Esophagus muscularis mucosa (tissue), 4 donors: ENCODE data around the gene TBC1D5. TPM values are rescaled to one million over a fixed set of nuclear protein-coding genes. Genes with fewer than 3 reads are reported as not detected.

Experiments
- DNase-seq: peaks from one replicate; pipeline ENCODE4 v3.0.0-alpha.2; 2017; ENCODE audit errors: extremely low spot score
- H3K27ac ChIP-seq, 4 donors: fragments of 200-600 bp; sonication (generic); replicated peaks in 1 of 4; 1 replicate in 3 of 4; 2 replicates in 1 of 4; pipeline ENCODE4 v1.5.1; 2016 to 2019; ENCODE audit warnings: mild to moderate bottlenecking in 1 of 4
- H3K27me3 ChIP-seq, 4 donors: fragments of 200-600 bp; sonication (generic); one replicate each; pipeline versions ENCODE4 v1.5.1 to v1.6.0; 2016 to 2019
- H3K36me3 ChIP-seq, 4 donors: fragments of 200-600 bp; sonication (generic); one replicate each; pipeline ENCODE4 v1.5.1; 2016 to 2019
- H3K4me1 ChIP-seq, 4 donors: fragments of 200-600 bp; sonication (generic); one replicate each; pipeline ENCODE4 v1.5.1; 2016 to 2019
- H3K4me3 ChIP-seq, 4 donors: fragments of 200-600 bp; sonication (generic); 1 replicate in 2 of 4; 2 replicates in 2 of 4; pipeline ENCODE4 v1.5.1; 2016 to 2019; ENCODE audit warnings: mild to moderate bottlenecking in 4 of 4, moderate library complexity in 1 of 4
- H3K9me3 ChIP-seq, 4 donors: fragments of 200-600 bp; sonication (generic); 1 replicate in 3 of 4; 2 replicates in 1 of 4; pipeline ENCODE4 v1.5.1; 2016 to 2019
- CTCF ChIP-seq, 3 experiments: fragments of 200-600 bp in 2 of 3; fragments of 450-650 bp in 1 of 3; sonication (generic) in 2 of 3; IDR thresholded peaks; one replicate each; pipeline ENCODE4 v1.5.1; 2017 to 2019; ENCODE audit warnings: antibody characterized with exemption in 3 of 3, mild to moderate bottlenecking in 2 of 3, moderate library complexity in 1 of 3
- EP300 ChIP-seq: sonication (generic); formaldehyde crosslinking; IDR thresholded peaks from one replicate; pipeline ENCODE4 v1.6.1; 2017; ENCODE audit warnings: antibody characterized with exemption
- POLR2A ChIP-seq: fragments of 450-650 bp; IDR thresholded peaks from one replicate; pipeline ENCODE4 v1.6.1; 2017; ENCODE audit warnings: antibody characterized with exemption, moderate library complexity, mild to moderate bottlenecking, low read depth
- POLR2AphosphoS5 ChIP-seq, 2 donors: sonication (generic); formaldehyde crosslinking; IDR thresholded peaks; one replicate each; pipeline ENCODE4 v1.6.1; 2017; ENCODE audit warnings: antibody characterized with exemption in 2 of 2
- WGBS: methylation state at CpG from one replicate; pipeline ENCODE4 v1.1.5; 2018; 5-methylcytosine and 5-hydroxymethylcytosine counted together
- intact Hi-C: fragments of 100-400 bp; cut with DNase I; formaldehyde crosslinking; loops from one replicate; pipeline ENCODE4 v1.15.1; 2023
- total RNA-seq, 4 donors: library from RNA; depleted of rRNA; stranded (reverse); fragments of >200 nt; gene quantifications; one replicate each; pipeline versions ENCODE4 v1.1.0 to v1.2.1, GENCODE V29; 2016

Gene TBC1D5
- total RNA-seq, 4 donors from 2014 or later: 54.0 to 83.1 (median 63.6) TPM

- Histone ChIP-seq H3K4me1 (peaks cover 0 to 9% (median 0%) of the 10 kb centered on the region in 4 donors), H3K27me3 (no peaks in the 10 kb centered on the region), H3K9me3 (peaks cover 0 to 10% (median 0%) of the 10 kb centered on the region in 4 donors), H3K36me3 (peaks cover 31 to 96% (median 66%) of the 10 kb centered on the region in 4 donors), H3K4me3 (no peak overlapping the region), H3K27ac (no peak overlapping the region)
- DNase-seq: no peak
- no peak for TF ChIP-seq EP300
- TF ChIP-seq CTCF (IDR thresholded peaks at IDR 0.05): no peak
- TF ChIP-seq POLR2A: no peak
- TF ChIP-seq POLR2AphosphoS5 (IDR thresholded peaks at IDR 0.05): no peak
- intact Hi-C loops: no loop called here
- WGBS: 91% methylated on average over 5 of the region's 8 CpGs
Observed at GRCh38 chr3:17158941-17159682, 583.3 kb downstream of the TBC1D5 start.

DNA sequence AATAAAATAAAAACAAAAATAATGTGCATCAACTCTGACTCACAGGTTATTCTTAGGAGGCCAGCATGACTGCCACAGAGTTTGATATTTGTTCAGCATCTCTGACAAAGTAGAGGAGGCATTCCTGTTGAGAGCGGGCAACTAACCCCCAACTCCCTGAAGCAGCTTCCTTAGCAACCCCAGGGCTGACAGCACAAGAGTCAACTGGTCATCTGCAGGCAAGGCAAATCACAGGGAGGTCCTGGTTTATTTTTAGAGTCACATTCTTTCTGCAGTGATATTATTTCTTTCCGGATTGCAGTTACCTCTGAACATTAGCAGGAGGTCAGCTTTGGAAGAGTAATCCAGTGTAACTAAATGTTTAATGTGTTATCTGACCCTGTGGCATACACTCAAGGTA lies 584.7 kb downstream of the TBC1D5 start:
- Histone ChIP-seq H3K9me3 (peaks cover 0 to 24% (median 11%) of the 10 kb centered on the region in 4 donors), H3K27me3 (no peaks in the 10 kb centered on the region), H3K4me1 (peaks cover 0 to 9% (median 0%) of the 10 kb centered on the region in 4 donors), H3K36me3 (peaks cover 41 to 96% (median 66%) of the 10 kb centered on the region in 4 donors), H3K4me3 (no peak overlapping the region), H3K27ac (no peak overlapping the region)
- WGBS: 50% methylated on average over 2 of the region's 2 CpGs
- TF ChIP-seq POLR2A (no peak), POLR2AphosphoS5 (IDR thresholded peaks at IDR 0.05) (no peak), EP300 (no peak), CTCF (IDR thresholded peaks at IDR 0.05) (no peak)
- intact Hi-C loops: no loop called here
- DNase-seq: no peak

DNA sequence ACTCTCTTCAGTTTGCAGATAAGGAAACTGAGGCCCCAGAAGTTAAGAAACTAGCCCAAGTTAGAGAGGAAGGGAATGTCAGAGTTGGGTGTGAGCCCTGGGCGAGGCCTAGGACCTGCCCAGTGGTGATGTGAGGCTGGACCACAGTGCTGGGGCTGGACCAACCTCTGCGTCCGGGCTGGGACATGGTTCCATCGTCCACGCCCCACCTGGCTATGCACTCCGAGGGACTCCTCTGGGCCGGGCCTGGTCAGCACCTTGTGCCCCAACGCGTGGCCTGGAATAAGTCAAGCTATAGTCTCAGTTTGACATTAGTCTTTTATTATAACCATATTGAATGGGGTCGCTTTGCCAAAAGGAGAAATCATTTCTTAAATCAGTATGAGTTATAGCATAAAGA lies 585.6 kb downstream of the TBC1D5 start:
- DNase-seq: no peak
- Histone ChIP-seq H3K9me3 (peaks cover 0 to 31% (median 15%) of the 10 kb centered on the region in 4 donors), H3K27me3 (no peaks in the 10 kb centered on the region), H3K27ac (no peak overlapping the region), H3K4me1 (peaks cover 0 to 9% (median 0%) of the 10 kb centered on the region in 4 donors), H3K36me3 (peaks cover 34 to 90% (median 61%) of the 10 kb centered on the region in 4 donors), H3K4me3 (no peak overlapping the region)
- 96% methylated on average over 9 of the region's 10 CpGs for WGBS
- intact Hi-C loops: no loop called here
- TF ChIP-seq CTCF (IDR thresholded peaks at IDR 0.05): no peak
- TF ChIP-seq POLR2A: no peak
- no peak for TF ChIP-seq EP300
- TF ChIP-seq POLR2AphosphoS5 (IDR thresholded peaks at IDR 0.05): no peak

GRCh38 chr3:17155951-17156350 lies 586.5 kb downstream of the TBC1D5 start:
- no peaks in the 10 kb centered on the region for H3K27me3 ChIP-seq
- no peak for TF ChIP-seq EP300
- TF ChIP-seq POLR2AphosphoS5 (IDR thresholded peaks at IDR 0.05): no peak
- no peak for TF ChIP-seq POLR2A
- no peak for TF ChIP-seq CTCF (IDR thresholded peaks at IDR 0.05)
- H3K4me3 ChIP-seq: no peak overlapping the region
- DNase-seq: no peak
- no peak overlapping the region for H3K27ac ChIP-seq
- WGBS: 85% methylated on average over 1 of the region's 1 CpG
- peaks cover 33 to 81% (median 55%) of the 10 kb centered on the region in 4 donors for H3K36me3 ChIP-seq
- H3K4me1 ChIP-seq: peaks cover 0 to 6% (median 0%) of the 10 kb centered on the region in 4 donors
- intact Hi-C loops: no loop called here
- H3K9me3 ChIP-seq: peaks cover 0 to 38% (median 18%) of the 10 kb centered on the region in 4 donors
